ENCODE data around the gene HDC.

Gene HDC

GRCh38 chr15:50257332-50257731, 8.2 kb downstream of the HDC start:
- Histone ChIP-seq H3K27me3 (ENCODE audit: control insufficient read depth, insufficient read depth, low read length, poor library complexity, severe bottlenecking) (no peaks in the 10 kb centered on the region), H3K27ac (ENCODE audit: insufficient read depth, low read depth, low read length, poor library complexity, severe bottlenecking) (no peak overlapping the region)
- 92 to 93% methylated on average over 8 of the region's 8 CpGs for WGBS, 2 experiments

GRCh38 chr15:50256188-50257041, 9.1 kb downstream of the HDC start:
- Histone ChIP-seq H3K9me3 (ENCODE audit: control insufficient read depth, low read length) (no peaks in the 10 kb centered on the region), H3K36me3 (ENCODE audit: control insufficient read depth, insufficient read depth, low read length) (no peaks in the 10 kb centered on the region), H3K4me1 (ENCODE audit: control insufficient read depth, insufficient read depth, low read length) (no peaks in the 10 kb centered on the region), H3K27ac (ENCODE audit: insufficient read depth, low read depth, low read length, poor library complexity, severe bottlenecking) (no peak overlapping the region), H3K27me3 (ENCODE audit: control insufficient read depth, insufficient read depth, low read length, poor library complexity, severe bottlenecking) (no peaks in the 10 kb centered on the region), H3K4me3 (ENCODE audit: insufficient read depth, low read depth, low read length) (no peak overlapping the region)
- 93 to 94% methylated on average over 5 of the region's 5 CpGs for WGBS, 2 experiments

More at GRCh38 chr15:50257332-50257731, 8.2 kb downstream of the HDC start:
- no peak overlapping the region for H3K4me3 ChIP-seq (ENCODE audit: insufficient read depth, low read depth, low read length)
- H3K36me3 ChIP-seq (ENCODE audit: control insufficient read depth, insufficient read depth, low read length), result no peaks in the 10 kb centered on the region
- no peaks in the 10 kb centered on the region for H3K9me3 ChIP-seq (ENCODE audit: control insufficient read depth, low read length)
- no peaks in the 10 kb centered on the region for H3K4me1 ChIP-seq (ENCODE audit: control insufficient read depth, insufficient read depth, low read length)

- 93% methylated on average over 11 of the region's 11 CpGs for WGBS, 2 experiments
- H3K4me1 ChIP-seq (ENCODE audit: control insufficient read depth, insufficient read depth, low read length), result no peaks in the 10 kb centered on the region
These were observed 13.0 kb downstream of the HDC start for GRCh38 chr15:50252556-50252955.

GRCh38 chr15:50251638-50252182, 13.8 kb downstream of the HDC start:
- no peak overlapping the region for H3K27ac ChIP-seq (ENCODE audit: insufficient read depth, low read depth, low read length, poor library complexity, severe bottlenecking)

More at GRCh38 chr15:50252556-50252955, 13.0 kb downstream of the HDC start:
- Histone ChIP-seq H3K27me3 (ENCODE audit: control insufficient read depth, insufficient read depth, low read length, poor library complexity, severe bottlenecking) (no peaks in the 10 kb centered on the region), H3K4me3 (ENCODE audit: insufficient read depth, low read depth, low read length) (no peak overlapping the region), H3K36me3 (ENCODE audit: control insufficient read depth, insufficient read depth, low read length) (no peaks in the 10 kb centered on the region), H3K9me3 (ENCODE audit: control insufficient read depth, low read length) (no peaks in the 10 kb centered on the region), H3K27ac (ENCODE audit: insufficient read depth, low read depth, low read length, poor library complexity, severe bottlenecking) (no peak overlapping the region)

GRCh38 chr15:50250760-50251394, 14.6 kb downstream of the HDC start:
- Histone ChIP-seq H3K4me3 (ENCODE audit: insufficient read depth, low read depth, low read length) (no peak overlapping the region), H3K36me3 (ENCODE audit: control insufficient read depth, insufficient read depth, low read length) (no peaks in the 10 kb centered on the region), H3K27me3 (ENCODE audit: control insufficient read depth, insufficient read depth, low read length, poor library complexity, severe bottlenecking) (no peaks in the 10 kb centered on the region), H3K9me3 (ENCODE audit: control insufficient read depth, low read length) (no peaks in the 10 kb centered on the region), H3K4me1 (ENCODE audit: control insufficient read depth, insufficient read depth, low read length) (no peaks in the 10 kb centered on the region), H3K27ac (ENCODE audit: insufficient read depth, low read depth, low read length, poor library complexity, severe bottlenecking) (no peak overlapping the region)
- 92 to 93% methylated on average over 6 of the region's 6 CpGs for WGBS, 2 experiments

More at GRCh38 chr15:50251638-50252182, 13.8 kb downstream of the HDC start:
- no peaks in the 10 kb centered on the region for H3K4me1 ChIP-seq (ENCODE audit: control insufficient read depth, insufficient read depth, low read length)
- 92% methylated on average over 11 of the region's 11 CpGs for WGBS, 2 experiments
- H3K4me3 ChIP-seq (ENCODE audit: insufficient read depth, low read depth, low read length), result no peak overlapping the region
- no peaks in the 10 kb centered on the region for H3K9me3 ChIP-seq (ENCODE audit: control insufficient read depth, low read length)
- H3K27me3 ChIP-seq (ENCODE audit: control insufficient read depth, insufficient read depth, low read length, poor library complexity, severe bottlenecking), result no peaks in the 10 kb centered on the region
- no peaks in the 10 kb centered on the region for H3K36me3 ChIP-seq (ENCODE audit: control insufficient read depth, insufficient read depth, low read length)

- Histone ChIP-seq H3K4me1 (ENCODE audit: control insufficient read depth, insufficient read depth, low read length) (no peaks in the 10 kb centered on the region), H3K27ac (ENCODE audit: insufficient read depth, low read depth, low read length, poor library complexity, severe bottlenecking) (no peak overlapping the region), H3K9me3 (ENCODE audit: control insufficient read depth, low read length) (no peaks in the 10 kb centered on the region), H3K36me3 (ENCODE audit: control insufficient read depth, insufficient read depth, low read length) (no peaks in the 10 kb centered on the region), H3K4me3 (ENCODE audit: insufficient read depth, low read depth, low read length) (no peak overlapping the region), H3K27me3 (ENCODE audit: control insufficient read depth, insufficient read depth, low read length, poor library complexity, severe bottlenecking) (no peaks in the 10 kb centered on the region)
- 90% methylated on average over 2 of the region's 2 CpGs for WGBS, 2 experiments
These were observed 15.8 kb downstream of the HDC start for GRCh38 chr15:50249704-50250103.

- H3K4me1 ChIP-seq (ENCODE audit: control insufficient read depth, insufficient read depth, low read length), result no peaks in the 10 kb centered on the region
- H3K36me3 ChIP-seq (ENCODE audit: control insufficient read depth, insufficient read depth, low read length), result no peaks in the 10 kb centered on the region
- H3K27ac ChIP-seq (ENCODE audit: insufficient read depth, low read depth, low read length, poor library complexity, severe bottlenecking), result no peak overlapping the region
- 87 to 94% methylated on average over 4 of the region's 4 CpGs for WGBS, 2 experiments
- H3K4me3 ChIP-seq (ENCODE audit: insufficient read depth, low read depth, low read length), result no peak overlapping the region
- H3K27me3 ChIP-seq (ENCODE audit: control insufficient read depth, insufficient read depth, low read length, poor library complexity, severe bottlenecking), result no peaks in the 10 kb centered on the region
- H3K9me3 ChIP-seq (ENCODE audit: control insufficient read depth, low read length), result no peaks in the 10 kb centered on the region
These were observed 16.4 kb downstream of the HDC start for GRCh38 chr15:50248994-50249582.

GRCh38 chr15:50247819-50248655, 17.5 kb downstream of the HDC start:
- WGBS, 2 experiments, result 92 to 93% methylated on average over 13 to 14 of the region's 14 CpGs
- H3K27ac ChIP-seq (ENCODE audit: insufficient read depth, low read depth, low read length, poor library complexity, severe bottlenecking), result no peak overlapping the region
- H3K27me3 ChIP-seq (ENCODE audit: control insufficient read depth, insufficient read depth, low read length, poor library complexity, severe bottlenecking), result no peaks in the 10 kb centered on the region
- H3K4me1 ChIP-seq (ENCODE audit: control insufficient read depth, insufficient read depth, low read length), result no peaks in the 10 kb centered on the region
- H3K36me3 ChIP-seq (ENCODE audit: control insufficient read depth, insufficient read depth, low read length), result no peaks in the 10 kb centered on the region
- H3K4me3 ChIP-seq (ENCODE audit: insufficient read depth, low read depth, low read length), result no peak overlapping the region
- no peaks in the 10 kb centered on the region for H3K9me3 ChIP-seq (ENCODE audit: control insufficient read depth, low read length)

- WGBS, 2 experiments, result 94 to 100% methylated on average over 2 of the region's 2 CpGs
- Histone ChIP-seq H3K27me3 (ENCODE audit: control insufficient read depth, insufficient read depth, low read length, poor library complexity, severe bottlenecking) (no peaks in the 10 kb centered on the region), H3K9me3 (ENCODE audit: control insufficient read depth, low read length) (no peaks in the 10 kb centered on the region)
These were observed 18.9 kb downstream of the HDC start for GRCh38 chr15:50246631-50247030.

More at GRCh38 chr15:50246631-50247030, 18.9 kb downstream of the HDC start:
- Histone ChIP-seq H3K27ac (ENCODE audit: insufficient read depth, low read depth, low read length, poor library complexity, severe bottlenecking) (no peak overlapping the region), H3K36me3 (ENCODE audit: control insufficient read depth, insufficient read depth, low read length) (no peaks in the 10 kb centered on the region), H3K4me3 (ENCODE audit: insufficient read depth, low read depth, low read length) (no peak overlapping the region), H3K4me1 (ENCODE audit: control insufficient read depth, insufficient read depth, low read length) (no peaks in the 10 kb centered on the region)

Measured in ectodermal cell (in vitro differentiated cells).